B cell (primary cell): Measurements from ENCODE around the gene NCEH1. TPM values are rescaled to one million over a fixed set of nuclear protein-coding genes. Genes with fewer than 3 reads are reported as not detected.

Experiments used
- ATAC-seq: fragments of 200-7000 bp; cut with Tn5 transposase; one replicate; pipeline ENCODE4 v1.10.0; 2021; ENCODE audit warnings: low read depth, mild to moderate bottlenecking, moderate number of reproducible peaks, moderate library complexity
- CTCF ChIA-PET: fragments of 350-600 bp; sonication (Branson Sonifier 250); formaldehyde crosslinking; loops from one replicate; lab custom pipeline; 2021; ENCODE audit warnings: antibody characterized with exemption, inconsistent platforms; lab: Charles Lee
- POLR2A ChIA-PET: fragments of 350-600 bp; sonication (Branson Sonifier 250); formaldehyde crosslinking; loops from one replicate; lab custom pipeline; 2021; ENCODE audit warnings: antibody characterized with exemption; lab: Charles Lee
- DNase-seq: peaks from one replicate; pipeline ENCODE4 v3.0.0; 2013
- H2AFZ ChIP-seq: 2 replicates; pipeline ENCODE4 v1.6.1; 2012; ENCODE audit warnings: mild to moderate bottlenecking, low read depth, low read length; ENCODE audit not compliant: insufficient read depth, poor library complexity, severe bottlenecking
- H3K27ac ChIP-seq, 2 donors: 1 replicate in 1 of 2; 2 replicates in 1 of 2; pipeline ENCODE4 v1.5.1; 2012 to 2013; ENCODE audit warnings: low read length in 2 of 2, mild to moderate bottlenecking in 2 of 2, moderate library complexity in 1 of 2
- H3K27me3 ChIP-seq, 4 experiments: fragments of 200-600 bp in 1 of 4; sonication (generic) in 1 of 4; replicated peaks in 1 of 4; 1 replicate in 2 of 4; 2 replicates in 2 of 4; pipeline versions ENCODE4 v1.6.1 to v1.7.0; 2013 to 2016; ENCODE audit warnings: low read length in 3 of 4, mild to moderate bottlenecking in 2 of 4, mixed read lengths in 1 of 4, moderate library complexity in 1 of 4; ENCODE audit not compliant: insufficient read depth in 4 of 4, control insufficient read depth in 3 of 4; ENCODE audit errors: control extremely low read depth in 1 of 4
- H3K36me3 ChIP-seq, 2 experiments: replicated peaks in 1 of 2; 1 replicate in 1 of 2; 2 replicates in 1 of 2; pipeline versions ENCODE4 v1.6.1 to v1.7.1; 2013; ENCODE audit warnings: low read length in 1 of 2; ENCODE audit not compliant: insufficient read depth in 2 of 2, control insufficient read depth in 1 of 2; ENCODE audit errors: control extremely low read depth in 1 of 2, extremely low read depth in 1 of 2
- H3K4me1 ChIP-seq, 2 donors: fragments of 200-600 bp in 1 of 2; sonication (generic) in 1 of 2; 1 replicate in 1 of 2; 2 replicates in 1 of 2; pipeline versions ENCODE4 v1.5.1 to v1.6.1; 2013 to 2017; ENCODE audit warnings: low read length in 2 of 2; ENCODE audit not compliant: control insufficient read depth in 2 of 2, insufficient read depth in 2 of 2
- H3K4me2 ChIP-seq: replicated peaks from 2 replicates; pipeline ENCODE3; 2012; ENCODE audit warnings: mild to moderate bottlenecking, low read depth, low read length; ENCODE audit not compliant: poor library complexity, severe bottlenecking
- H3K4me3 ChIP-seq, 5 experiments: fragments of 200-600 bp in 1 of 5; sonication (generic) in 1 of 5; 1 replicate in 3 of 5; 2 replicates in 2 of 5; pipeline versions ENCODE4 v1.5.1 to v1.7.0; 2011 to 2016; ENCODE audit warnings: low read length in 4 of 5, mild to moderate bottlenecking in 4 of 5, low read depth in 2 of 5, control low read depth in 1 of 5, moderate library complexity in 1 of 5; ENCODE audit not compliant: insufficient read depth in 1 of 5; ENCODE audit errors: control extremely low read depth in 1 of 5, extremely low read depth in 1 of 5
- H3K79me2 ChIP-seq: fragments of 200-600 bp; sonication (generic); one replicate; pipeline ENCODE4 v1.6.0; 2016; ENCODE audit warnings: low read length; ENCODE audit not compliant: control insufficient read depth, insufficient read depth
- H3K9ac ChIP-seq: fragments of 200-600 bp; sonication (generic); 2 replicates; pipeline ENCODE4 v1.6.1; 2017; ENCODE audit warnings: mild to moderate bottlenecking, low read length, moderate library complexity
- H3K9me3 ChIP-seq, 3 donors: one replicate each; pipeline versions ENCODE4 v1.6.1 to v1.7.1; 2013; ENCODE audit warnings: low read length in 2 of 3; ENCODE audit not compliant: control insufficient read depth in 2 of 3, insufficient read depth in 1 of 3; ENCODE audit errors: control extremely low read depth in 1 of 3
- H4K20me1 ChIP-seq: 2 replicates; pipeline ENCODE4 v1.6.0; 2012; ENCODE audit warnings: mild to moderate bottlenecking, low read length; ENCODE audit not compliant: insufficient read depth, control insufficient read depth, poor library complexity, severe bottlenecking
- H3K27ac Mint-ChIP-seq: one replicate; pipeline ENCODE4 v1.8.0; 2021; ENCODE audit warnings: mixed read lengths
- H3K27me3 Mint-ChIP-seq: one replicate; pipeline ENCODE4 v1.8.0; 2021; ENCODE audit warnings: mixed read lengths
- H3K4me1 Mint-ChIP-seq: one replicate; pipeline ENCODE4 v1.8.0; 2021; ENCODE audit warnings: mixed read lengths
- H3K4me3 Mint-ChIP-seq: one replicate; pipeline ENCODE4 v1.8.0; 2021; ENCODE audit warnings: mixed read lengths
- H3K9me3 Mint-ChIP-seq: one replicate; pipeline ENCODE4 v1.8.0; 2022; ENCODE audit warnings: mixed read lengths; ENCODE audit not compliant: insufficient read depth
- EZH2 ChIP-seq: IDR thresholded peaks from 2 replicates; pipeline ENCODE4 v1.6.1; 2012; ENCODE audit warnings: borderline replicate concordance, low read depth, mild to moderate bottlenecking, moderate library complexity, low read length; ENCODE audit not compliant: insufficient read depth, poor library complexity, severe bottlenecking
- WGBS: methylation state at CpG from one replicate; pipeline ENCODE4 v1.1.5; 2013; ENCODE audit warnings: missing lambda C conversion rate; ENCODE audit not compliant: insufficient coverage; 5-methylcytosine and 5-hydroxymethylcytosine counted together
- intact Hi-C: fragments of 100-400 bp; cut with micrococcal nuclease; formaldehyde crosslinking; loops from one replicate; pipeline ENCODE4 v1.10.0; 2022
- polyA plus RNA-seq: library from polyadenylated mRNA; depleted of rRNA; stranded (reverse); fragments of >200 nt; gene quantifications from 2 replicates; pipeline ENCODE4 v1.2.3, GENCODE V29; 2012
- total RNA-seq, 2 donors: library from RNA; stranded (reverse); fragments of 120-200 nt in 1 of 2; gene quantifications; 1 replicate in 1 of 2; 2 replicates in 1 of 2; pipeline versions ENCODE4 v1.2.3 to v1.2.4, GENCODE V29; 2013 to 2022
- TF ChIP-seq, protein P1 (sequence below): fragments of 200-600 bp; IDR thresholded peaks from one replicate; pipeline ENCODE4 v1.8.0; 2022; ENCODE audit warnings: antibody characterized with exemption, mild to moderate bottlenecking

NCEH1 gene
- total and polyA plus RNA-seq, 2 donors (not counting 1 experiment from before 2014, with no cell fraction given): 3.4 to 8.6 TPM

- H3K27me3 Mint-ChIP-seq: no peaks in the 10 kb centered on the region
- WGBS: 80% methylated on average over 2 of the region's 4 CpGs
These were observed 41.8 kb downstream of the NCEH1 start for GRCh38 chr3:172669021-172669420.

More at GRCh38 chr3:172669021-172669420, 41.8 kb downstream of the NCEH1 start:
- TF ChIP-seq, protein P1, sequence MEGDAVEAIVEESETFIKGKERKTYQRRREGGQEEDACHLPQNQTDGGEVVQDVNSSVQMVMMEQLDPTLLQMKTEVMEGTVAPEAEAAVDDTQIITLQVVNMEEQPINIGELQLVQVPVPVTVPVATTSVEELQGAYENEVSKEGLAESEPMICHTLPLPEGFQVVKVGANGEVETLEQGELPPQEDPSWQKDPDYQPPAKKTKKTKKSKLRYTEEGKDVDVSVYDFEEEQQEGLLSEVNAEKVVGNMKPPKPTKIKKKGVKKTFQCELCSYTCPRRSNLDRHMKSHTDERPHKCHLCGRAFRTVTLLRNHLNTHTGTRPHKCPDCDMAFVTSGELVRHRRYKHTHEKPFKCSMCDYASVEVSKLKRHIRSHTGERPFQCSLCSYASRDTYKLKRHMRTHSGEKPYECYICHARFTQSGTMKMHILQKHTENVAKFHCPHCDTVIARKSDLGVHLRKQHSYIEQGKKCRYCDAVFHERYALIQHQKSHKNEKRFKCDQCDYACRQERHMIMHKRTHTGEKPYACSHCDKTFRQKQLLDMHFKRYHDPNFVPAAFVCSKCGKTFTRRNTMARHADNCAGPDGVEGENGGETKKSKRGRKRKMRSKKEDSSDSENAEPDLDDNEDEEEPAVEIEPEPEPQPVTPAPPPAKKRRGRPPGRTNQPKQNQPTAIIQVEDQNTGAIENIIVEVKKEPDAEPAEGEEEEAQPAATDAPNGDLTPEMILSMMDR: no peak
- TF ChIP-seq EZH2: no peak
- CTCF ChIA-PET: interaction anchor here (0.8 to 5.1 kb wide), 6 partner anchors 9 to 345 kb away, joined by 3 to 38 read pairs (median 3); no protein-coding TSS in a partner anchor
- DNase-seq (no peak), ATAC-seq (no peak)
- Histone ChIP-seq H3K9ac (no peak overlapping the region), H3K36me3 (no peaks in the 10 kb centered on the region), H4K20me1 (peaks cover 13% of the 10 kb centered on the region), H3K4me1 (peaks cover 0 to 4% of the 10 kb centered on the region in 2 donors), H3K27ac (no peak overlapping the region), H3K9me3 (peaks cover 0 to 4% (median 0%) of the 10 kb centered on the region in 3 donors), H3K4me2 (no peak overlapping the region), H2AFZ (no peak overlapping the region), H3K79me2 (peaks cover 5% of the 10 kb centered on the region), H3K27me3 (no peaks in the 10 kb centered on the region), H3K4me3 (no peak overlapping the region)
- no peaks in the 10 kb centered on the region for H3K9me3 Mint-ChIP-seq
- H3K4me1 Mint-ChIP-seq: peaks cover 10% of the 10 kb centered on the region
- POLR2A ChIA-PET: no interaction called here
- no peak overlapping the region for H3K27ac Mint-ChIP-seq
- intact Hi-C loops: no loop called here
- H3K4me3 Mint-ChIP-seq: no peak overlapping the region
